HepG2 (cell line): Measurements from ENCODE around the gene BABAM1. TPM values are rescaled to one million over a fixed set of nuclear protein-coding genes. Genes with fewer than 3 reads are reported as not detected.
A peak's percentile ranks its signal among the peaks of the same experiment; 100 is the strongest.

Experiments
- ATF2 ChIP-seq: sonication (generic); formaldehyde crosslinking; IDR thresholded peaks from 2 replicates; pipeline ENCODE4 v1.4.0; 2020; ENCODE audit warnings: missing genetic modification reagents
- DPF2 ChIP-seq: sonication (generic); formaldehyde crosslinking; IDR thresholded peaks from 2 replicates; pipeline ENCODE4 v1.4.0; 2020; ENCODE audit warnings: mild to moderate bottlenecking, low read depth, missing genetic modification reagents, borderline replicate concordance
- E2F1 ChIP-seq: sonication (generic); formaldehyde crosslinking; IDR thresholded peaks from 2 replicates; pipeline ENCODE4 v1.5.0; 2020; ENCODE audit warnings: missing genetic modification reagents
- EP300 ChIP-seq, 3 experiments: sonication (generic) in 1 of 3; formaldehyde crosslinking in 1 of 3; IDR thresholded peaks; 2 replicates each; pipeline versions ENCODE4 v1.5.1 to v1.6.1; 2011 to 2020; ENCODE audit warnings: low read depth in 2 of 3, low read length in 2 of 3, borderline replicate concordance in 1 of 3, improper control_type of control experiment in 1 of 3, mild to moderate bottlenecking in 1 of 3, missing genetic modification reagents in 1 of 3, moderate library complexity in 1 of 3
- ETV5 ChIP-seq: IDR thresholded peaks from 2 replicates; pipeline ENCODE4 v1.6.1; 2018; ENCODE audit warnings: missing biosample characterization, missing genetic modification reagents, inconsistent platforms, borderline replicate concordance
- HDAC2 ChIP-seq: sonication (generic); formaldehyde crosslinking; IDR thresholded peaks from 2 replicates; pipeline ENCODE4 v1.4.0; 2020; ENCODE audit warnings: missing genetic modification reagents
- HOXD1 ChIP-seq: sonication (generic); formaldehyde crosslinking; IDR thresholded peaks from 2 replicates; pipeline ENCODE4 v1.5.0; 2020; ENCODE audit warnings: missing genetic modification reagents
- IRF2 ChIP-seq: IDR thresholded peaks from 2 replicates; pipeline ENCODE4 v1.6.1; 2018; ENCODE audit warnings: missing genetic modification reagents, missing compliant biosample characterization
- MATR3 ChIP-seq: sonication (generic); formaldehyde crosslinking; IDR thresholded peaks from 2 replicates; pipeline ENCODE4 v1.4.0; 2020; ENCODE audit warnings: missing genetic modification reagents
- PTBP1 ChIP-seq: fragments of 200-400 bp; formaldehyde crosslinking; IDR thresholded peaks from 2 replicates; pipeline ENCODE4 v1.6.1; 2018; ENCODE audit warnings: low read length, low read depth; ENCODE audit not compliant: poor library complexity, severe bottlenecking
- REL ChIP-seq: sonication (generic); formaldehyde crosslinking; conservative IDR thresholded peaks from 2 replicates; pipeline ENCODE4 v1.8.0; 2022; ENCODE audit warnings: mild to moderate bottlenecking, missing genetic modification reagents, moderate library complexity
- RXRA ChIP-seq: sonication (generic); formaldehyde crosslinking; IDR thresholded peaks from 2 replicates; pipeline ENCODE4 v1.5.1; 2020; ENCODE audit warnings: missing genetic modification reagents
- ZNF276 ChIP-seq: sonication (generic); formaldehyde crosslinking; IDR thresholded peaks from 2 replicates; pipeline ENCODE4 v1.4.0; 2020; ENCODE audit warnings: mild to moderate bottlenecking, low read depth, missing genetic modification reagents
- ZNF292 ChIP-seq: sonication (generic); formaldehyde crosslinking; IDR thresholded peaks from 2 replicates; pipeline ENCODE4 v1.8.1; 2022; ENCODE audit warnings: mild to moderate bottlenecking, low read depth, missing genetic modification reagents, borderline replicate concordance
- ZNF468 ChIP-seq: sonication (generic); formaldehyde crosslinking; IDR thresholded peaks from 2 replicates; pipeline ENCODE4 v1.8.0; 2022; ENCODE audit warnings: mild to moderate bottlenecking, moderate library complexity, missing genetic modification reagents
- ZNF543 ChIP-seq: sonication (generic); formaldehyde crosslinking; IDR thresholded peaks from 2 replicates; pipeline ENCODE4 v1.4.0; 2020; ENCODE audit warnings: mild to moderate bottlenecking, missing genetic modification reagents
- ZNF790 ChIP-seq: sonication (generic); formaldehyde crosslinking; IDR thresholded peaks from 2 replicates; pipeline ENCODE4 v1.8.0; 2022; ENCODE audit warnings: missing genetic modification reagents, mild to moderate bottlenecking, borderline replicate concordance
- ZSCAN25 ChIP-seq: sonication (generic); formaldehyde crosslinking; IDR thresholded peaks from 2 replicates; pipeline ENCODE4 v1.8.0; 2022; ENCODE audit warnings: mild to moderate bottlenecking, missing genetic modification reagents
- polyA plus RNA-seq, 8 experiments: library from polyadenylated mRNA; depleted of rRNA in 3 of 8; stranded (reverse) in 7 of 8; unstranded in 1 of 8; fragments of >200 nt; fragmentation: Illumina TruSeq in 4 of 8; extraction: Trizol in 4 of 8; gene quantifications; 2 replicates each; pipeline versions ENCODE4 v1.2.1 to v1.2.3, GENCODE V29; 2011 to 2016; ENCODE audit warnings: low read depth in 4 of 8, missing spikeins in 1 of 8, mixed read lengths in 1 of 8; ENCODE audit not compliant: insufficient read depth in 1 of 8
- total RNA-seq, 5 experiments: library from RNA; depleted of rRNA; stranded (reverse); fragments of >200 nt; fragmentation: Illumina TruSeq; extraction: Trizol; gene quantifications; 2 replicates each; pipeline ENCODE4 v1.2.3, GENCODE V29; 2016; ENCODE audit warnings: low read depth in 1 of 5
- TF ChIP-seq, protein P1 (sequence below): sonication (generic); formaldehyde crosslinking; IDR thresholded peaks from 2 replicates; pipeline ENCODE4 v1.4.0; 2020; ENCODE audit warnings: mild to moderate bottlenecking, missing genetic modification reagents
- TF ChIP-seq, protein P2 (sequence below): sonication (generic); formaldehyde crosslinking; IDR thresholded peaks from 2 replicates; pipeline ENCODE4 v1.5.1; 2020; ENCODE audit warnings: missing genetic modification reagents, mild to moderate bottlenecking, borderline replicate concordance
- TF ChIP-seq, protein P3 (sequence below): sonication (generic); formaldehyde crosslinking; IDR thresholded peaks from 2 replicates; pipeline ENCODE4 v1.8.0; 2022; ENCODE audit warnings: mild to moderate bottlenecking, missing genetic modification reagents, moderate library complexity

The BABAM1 gene
- total and polyA plus RNA-seq, 2 of the 13 experiments (the other 11 are each of a cell fraction or from before 2014, with no cell fraction given) = 70.0 to 82.0 TPM

GRCh38 chr19:17309198-17309964 lies 42.1 kb downstream of the BABAM1 start, which contains the start of gene DDA1 (continued):
- no peak for TF ChIP-seq DPF2 (CRISPR knock-in tag)
- TF ChIP-seq ZSCAN25 (CRISPR knock-in tag) = no peak
- TF ChIP-seq, protein P1, sequence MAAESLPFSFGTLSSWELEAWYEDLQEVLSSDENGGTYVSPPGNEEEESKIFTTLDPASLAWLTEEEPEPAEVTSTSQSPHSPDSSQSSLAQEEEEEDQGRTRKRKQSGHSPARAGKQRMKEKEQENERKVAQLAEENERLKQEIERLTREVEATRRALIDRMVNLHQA = no peak
- TF ChIP-seq REL (CRISPR knock-in tag) = no peak
- no peak for TF ChIP-seq E2F1
- no peak for TF ChIP-seq EP300 (IDR thresholded peaks at IDR 0.05; ENCODE audit: low read depth in 2 of 2, low read length in 2 of 2)
- no peak; the same call in 1 of the 2 replicates for TF ChIP-seq EP300 (CRISPR knock-in tag; IDR thresholded peaks at IDR 0.05; ENCODE audit: borderline replicate concordance)
- peak; percentile 68; the same call in 1 of the 2 replicates for TF ChIP-seq ZNF790 (CRISPR knock-in tag)
- no peak for TF ChIP-seq PTBP1
- no peak for TF ChIP-seq ATF2
- TF ChIP-seq MATR3 = no peak
- no peak for TF ChIP-seq ZNF543
- TF ChIP-seq ETV5 = peak; percentile 51; the same call in 1 of the 2 replicates
- TF ChIP-seq, protein P2, sequence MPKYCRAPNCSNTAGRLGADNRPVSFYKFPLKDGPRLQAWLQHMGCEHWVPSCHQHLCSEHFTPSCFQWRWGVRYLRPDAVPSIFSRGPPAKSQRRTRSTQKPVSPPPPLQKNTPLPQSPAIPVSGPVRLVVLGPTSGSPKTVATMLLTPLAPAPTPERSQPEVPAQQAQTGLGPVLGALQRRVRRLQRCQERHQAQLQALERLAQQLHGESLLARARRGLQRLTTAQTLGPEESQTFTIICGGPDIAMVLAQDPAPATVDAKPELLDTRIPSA = no peak
- TF ChIP-seq ZNF292 (CRISPR knock-in tag) = no peak
- TF ChIP-seq ZNF276 = 0 out of 2 replicates have a peak, but pooled peaks have one; percentile 58
- TF ChIP-seq, protein P3, sequence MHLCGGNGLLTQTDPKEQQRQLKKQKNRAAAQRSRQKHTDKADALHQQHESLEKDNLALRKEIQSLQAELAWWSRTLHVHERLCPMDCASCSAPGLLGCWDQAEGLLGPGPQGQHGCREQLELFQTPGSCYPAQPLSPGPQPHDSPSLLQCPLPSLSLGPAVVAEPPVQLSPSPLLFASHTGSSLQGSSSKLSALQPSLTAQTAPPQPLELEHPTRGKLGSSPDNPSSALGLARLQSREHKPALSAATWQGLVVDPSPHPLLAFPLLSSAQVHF (CRISPR knock-in tag) = no peak
- no peak; the same call in 1 of the 2 replicates for TF ChIP-seq RXRA (CRISPR knock-in tag)
- TF ChIP-seq HOXD1 (CRISPR knock-in tag) = no peak
- no peak for TF ChIP-seq HDAC2 (CRISPR knock-in tag)
- TF ChIP-seq ZNF468 (CRISPR knock-in tag) = no peak
- TF ChIP-seq IRF2 (CRISPR knock-in tag) = peak; percentile 53; the same call in 1 of the 2 replicates
